ENCODE data around the gene TEX51. TPM values are rescaled to one million over a fixed set of nuclear protein-coding genes. Genes with fewer than 3 reads are reported as not detected.

The TEX51 gene
- polyA plus RNA-seq, 1 experiment: not detected

- peaks cover 15% of the 10 kb centered on the region for H3K27me3 ChIP-seq (ENCODE audit: control insufficient read depth, insufficient read depth, low read length)
- ChIA-PET POLR2A (no interaction called here), CTCF (no interaction called here)
- DNase-seq (ENCODE audit: low read depth, low spot score): no peak
- no peak overlapping the region for H3K4me3 ChIP-seq (ENCODE audit: low read depth, low read length)
- TF ChIP-seq CTCF (IDR thresholded peaks at IDR 0.05; ENCODE audit: low read depth, low read length): no peak
- no peaks in the 10 kb centered on the region for H3K9me3 ChIP-seq (ENCODE audit: control insufficient read depth, insufficient read depth, low read length)
- no peak overlapping the region for H3K27ac ChIP-seq (ENCODE audit: low read depth, low read length)
Observed at GRCh38 chr2:126909366-126909765, 10.7 kb downstream of the TEX51 start.

DNA sequence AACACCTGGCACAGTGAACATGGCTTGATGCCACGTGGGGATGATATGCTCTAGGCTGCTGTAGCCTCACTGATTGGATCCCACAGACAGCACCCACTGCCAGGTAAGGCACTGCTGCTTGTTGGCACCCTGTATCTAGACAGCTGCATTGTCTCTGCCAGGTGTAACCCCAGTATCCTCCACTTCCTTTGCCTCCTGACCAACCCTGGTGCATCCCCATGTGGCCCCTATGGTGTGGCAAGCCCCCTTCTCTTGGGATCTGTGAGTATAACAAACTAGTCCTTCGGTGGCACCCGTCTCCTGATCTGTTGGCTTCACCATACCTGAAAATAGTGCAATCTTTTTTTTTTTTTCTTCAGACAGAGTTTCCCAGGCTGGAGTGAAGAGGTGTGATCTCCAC, 11.1 kb downstream of the TEX51 start:
- Histone ChIP-seq H3K27me3 (ENCODE audit: control insufficient read depth, insufficient read depth, low read length) (peaks cover 15% of the 10 kb centered on the region), H3K4me3 (ENCODE audit: low read depth, low read length) (no peak overlapping the region), H3K27ac (ENCODE audit: low read depth, low read length) (no peak overlapping the region), H3K9me3 (ENCODE audit: control insufficient read depth, insufficient read depth, low read length) (no peaks in the 10 kb centered on the region)
- DNase-seq (ENCODE audit: low read depth, low spot score): no peak
- TF ChIP-seq CTCF (IDR thresholded peaks at IDR 0.05; ENCODE audit: low read depth, low read length): no peak
- POLR2A ChIA-PET: no interaction called here
- CTCF ChIA-PET: no interaction called here

DNA sequence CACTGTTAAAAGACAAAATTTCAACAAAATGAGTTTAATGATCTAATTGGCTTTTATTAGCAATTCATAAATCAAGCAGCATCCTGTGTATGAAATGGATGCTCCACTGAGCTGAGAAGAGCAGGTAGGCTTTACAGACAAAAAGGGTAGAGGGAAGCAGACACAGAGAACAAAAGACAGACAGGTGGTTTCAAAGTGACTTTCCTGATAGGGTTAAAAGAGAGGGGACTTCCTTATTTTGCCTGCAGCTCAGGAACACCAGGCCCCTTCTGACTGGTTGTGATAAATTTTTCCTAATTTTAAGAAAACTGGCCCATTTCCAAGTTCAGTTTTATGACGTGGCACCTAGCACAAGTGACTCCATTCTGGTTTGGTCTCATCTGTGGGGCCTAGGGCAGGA, 11.9 kb downstream of the TEX51 start:
- POLR2A ChIA-PET: no interaction called here
- Histone ChIP-seq H3K27me3 (ENCODE audit: control insufficient read depth, insufficient read depth, low read length) (peaks cover 15% of the 10 kb centered on the region), H3K9me3 (ENCODE audit: control insufficient read depth, insufficient read depth, low read length) (no peaks in the 10 kb centered on the region), H3K27ac (ENCODE audit: low read depth, low read length) (no peak overlapping the region), H3K4me3 (ENCODE audit: low read depth, low read length) (no peak overlapping the region)
- DNase-seq (ENCODE audit: low read depth, low spot score): no peak
- no peak for TF ChIP-seq CTCF (IDR thresholded peaks at IDR 0.05; ENCODE audit: low read depth, low read length)
- CTCF ChIA-PET: no interaction called here

DNA sequence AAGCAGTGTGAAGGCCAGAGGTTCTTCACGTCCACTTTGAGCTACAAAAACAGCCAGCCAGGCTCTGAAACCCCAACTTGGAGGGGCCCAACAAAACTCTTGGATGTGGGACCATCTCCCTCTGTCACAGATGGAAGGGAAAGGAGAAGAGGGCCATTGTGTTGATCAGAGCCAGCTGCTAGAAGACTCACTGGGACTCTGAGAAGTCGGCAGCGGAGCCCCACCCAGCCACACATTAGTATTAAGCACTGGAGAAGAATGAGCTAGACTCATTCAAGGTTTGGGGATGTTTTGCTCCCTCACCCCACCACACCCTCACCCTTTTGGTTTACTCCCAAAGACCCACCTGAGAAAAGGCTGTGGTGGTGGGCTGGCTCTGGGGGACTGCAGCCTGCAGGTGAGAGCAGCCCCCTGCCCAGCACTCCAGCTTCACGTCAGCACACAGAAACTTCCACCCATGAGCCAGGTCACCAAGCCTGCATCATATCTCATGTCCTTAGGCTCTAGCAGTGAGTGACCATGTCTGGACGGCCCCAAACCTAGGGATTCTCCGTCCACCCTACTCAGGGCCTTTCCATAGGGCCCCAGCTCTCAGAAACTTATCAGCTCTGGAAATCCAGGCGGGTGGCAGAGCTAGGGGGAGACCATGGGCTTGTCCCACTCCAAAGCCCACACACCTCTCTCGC, 12.6 kb downstream of the TEX51 start:
- TF ChIP-seq CTCF (IDR thresholded peaks at IDR 0.05; ENCODE audit: low read depth, low read length): no peak
- POLR2A ChIA-PET: no interaction called here
- H3K27me3 ChIP-seq (ENCODE audit: control insufficient read depth, insufficient read depth, low read length): peaks cover 19% of the 10 kb centered on the region
- CTCF ChIA-PET: no interaction called here
- no peaks in the 10 kb centered on the region for H3K9me3 ChIP-seq (ENCODE audit: control insufficient read depth, insufficient read depth, low read length)
- no peak for DNase-seq (ENCODE audit: low read depth, low spot score)
- H3K4me3 ChIP-seq (ENCODE audit: low read depth, low read length): no peak overlapping the region
- no peak overlapping the region for H3K27ac ChIP-seq (ENCODE audit: low read depth, low read length)

- no peak for TF ChIP-seq CTCF (IDR thresholded peaks at IDR 0.05; ENCODE audit: low read depth, low read length)
- CTCF ChIA-PET: no interaction called here
- Histone ChIP-seq H3K27ac (ENCODE audit: low read depth, low read length) (no peak overlapping the region), H3K27me3 (ENCODE audit: control insufficient read depth, insufficient read depth, low read length) (peaks cover 18% of the 10 kb centered on the region), H3K9me3 (ENCODE audit: control insufficient read depth, insufficient read depth, low read length) (no peaks in the 10 kb centered on the region), H3K4me3 (ENCODE audit: low read depth, low read length) (no peak overlapping the region)
- POLR2A ChIA-PET: no interaction called here
- DNase-seq (ENCODE audit: low read depth, low spot score): no peak
Observed at GRCh38 chr2:126912201-126912600, 13.5 kb downstream of the TEX51 start.

Measured in AG04450 (cell line).